ENCODE measurements around the gene EPRS1. TPM values are rescaled to one million over a fixed set of nuclear protein-coding genes. Genes with fewer than 3 reads are reported as not detected.
A peak's percentile ranks its signal among the peaks of the same experiment; 100 is the strongest.

The EPRS1 gene
- total and polyA plus RNA-seq, 2 of the 4 experiments (the other 2 are of a cell fraction): 48.0 to 159 TPM

- no peak overlapping the region for H3K18ac ChIP-seq (ENCODE audit: low read depth, low read length)
Observed at GRCh38 chr1:220001095-220001501, 45.2 kb downstream of the EPRS1 start.

More at GRCh38 chr1:220001095-220001501, 45.2 kb downstream of the EPRS1 start:
- Histone ChIP-seq H2AK5ac (ENCODE audit: low read depth, low read length) (no peak overlapping the region), H3K9ac (ENCODE audit: low read depth, low read length) (no peak overlapping the region), H3K14ac (replicated peaks; ENCODE audit: low read depth, low read length) (no peak overlapping the region), H3K27ac (ENCODE audit: insufficient read depth, low read length) (peak overlapping the region; percentile 44; the same call in 1 of the 2 replicates), H3K4ac (ENCODE audit: low read depth, low read length) (no peak overlapping the region), H3K4me3 (ENCODE audit: insufficient read depth, low read depth, low read length) (no peak overlapping the region), H3K23ac (ENCODE audit: low read depth, low read length) (no peak overlapping the region), H3K4me1 (ENCODE audit: control insufficient read depth, insufficient read depth, low read length) (peaks cover 3% of the 10 kb centered on the region; the same call in 1 of the 2 replicates), H3K9me1 (ENCODE audit: insufficient read depth, low read length) (no peaks in the 10 kb centered on the region), H4K8ac (ENCODE audit: low read depth in 2 of 2, low read length in 2 of 2) (no peak overlapping the region), H2AFZ (replicated peaks; ENCODE audit: low read length, poor library complexity) (no peak overlapping the region), H2AK9ac (replicated peaks; ENCODE audit: low read depth, low read length, poor library complexity) (no peak overlapping the region), H4K91ac (ENCODE audit: insufficient read depth, low read depth, low read length) (no peak overlapping the region), H2BK5ac (ENCODE audit: low read depth, low read length, poor library complexity, severe bottlenecking) (no peak overlapping the region), H3K56ac (ENCODE audit: extremely low read depth, insufficient read depth, low read length) (no peak overlapping the region), H4K20me1 (ENCODE audit: insufficient read depth, low read length) (no peaks in the 10 kb centered on the region), H4K5ac (ENCODE audit: low read depth, low read length) (no peak overlapping the region), H3K36me3 (ENCODE audit: control insufficient read depth, insufficient read depth, low read length) (peaks cover 28% of the 10 kb centered on the region), H2BK20ac (ENCODE audit: low read depth, low read length) (no peak overlapping the region), H3K79me1 (ENCODE audit: low read depth in 1 of 2, low read length in 2 of 2) (peaks cover 0 to 6% of the 10 kb centered on the region in 2 experiments; a peak in 2 of 4 replicates), H3K4me2 (ENCODE audit: low read depth, low read length) (no peak overlapping the region), H2BK120ac (ENCODE audit: low read depth, low read length) (no peak overlapping the region), H2BK15ac (ENCODE audit: low read depth, low read length) (no peak overlapping the region), H3K27me3 (ENCODE audit: control insufficient read depth, insufficient read depth, low read length) (no peaks in the 10 kb centered on the region), H3K9me3 (ENCODE audit: control insufficient read depth, insufficient read depth, low read length) (no peaks in the 10 kb centered on the region)
- ChIA-PET POLR2A (ENCODE audit: unreplicated experiment) (no interaction called here), CTCF (interaction anchor here (0.6 kb wide), 1 partner anchor 9 kb away, joined by 3 read pairs; no protein-coding TSS in a partner anchor)
- no TSS peak for BruUV-seq (replicated peaks)
- intact Hi-C loops (cut with micrococcal nuclease): no loop called here
- DNase-seq (peak; percentile 31), ATAC-seq (ENCODE audit: low read depth) (peak; percentile 80)
- WGBS, 2 experiments (ENCODE audit: extremely low coverage in 2 of 2, insufficient read length in 1 of 2): no CpG with 5 or more reads among the region's 4 CpGs
- dilution Hi-C loops (cut with HindIII; ENCODE audit: low sequenced_read_pairs, unreplicated experiment): no loop called here
- no peak for TF ChIP-seq SMC3 (IDR thresholded peaks at IDR 0.05; ENCODE audit: low read depth, low read length)
- no peak for TF ChIP-seq RAD21 (IDR thresholded peaks at IDR 0.05; ENCODE audit: low read length)
- TF ChIP-seq NFE2L2 (IDR thresholded peaks at IDR 0.05; ENCODE audit: low read depth, low read length): no peak
- TF ChIP-seq BHLHE40 (IDR thresholded peaks at IDR 0.05; ENCODE audit: low read depth, low read length): no peak
- no peak for TF ChIP-seq RFX5 (IDR thresholded peaks at IDR 0.05; ENCODE audit: low read depth, low read length)
- TF ChIP-seq CTCF (conservative IDR thresholded peaks at IDR 0.05; ENCODE audit: low read depth, low read length): no peak
- TF ChIP-seq USF2 (IDR thresholded peaks at IDR 0.05; ENCODE audit: low read depth, low read length): no peak
- TF ChIP-seq MXI1 (IDR thresholded peaks at IDR 0.05; ENCODE audit: borderline replicate concordance, low read depth, low read length): no peak
- in situ Hi-C loops (cut with MboI; ENCODE audit: low sequenced_read_pairs): no loop called here
